NCI-H1694 treated with DMSO at 0.1 percent for 48 hours (cell line): Measurements from ENCODE around the gene CFAP46.
A peak's percentile ranks its signal among the peaks of the same experiment; 100 is the strongest.
"Not testable (repeated sequence)": the region's sequence is repeated elsewhere in the genome, so short reads cannot be mapped to it uniquely, and the experiment has no call there.

ENCODE experiments used
- DNase-seq: peaks from one replicate; lab custom pipeline; 2025; lab: John Stamatoyannopoulos, UW

CFAP46 gene

GRCh38 chr10:132806110-132806509 is 136.3 kb downstream of the CFAP46 start:
- no peak for DNase-seq

GRCh38 chr10:132805599-132805998 is 136.8 kb downstream of the CFAP46 start:
- DNase-seq = no peak

- DNase-seq = no peak
Measured at GRCh38 chr10:132804785-132805426, 137.5 kb downstream of the CFAP46 start.

GRCh38 chr10:132804287-132804686 is 138.1 kb downstream of the CFAP46 start:
- DNase-seq = no peak

- DNase-seq = no peak
Measured at GRCh38 chr10:132803416-132804210, 138.8 kb downstream of the CFAP46 start.

GRCh38 chr10:132802694-132803320 is 139.6 kb downstream of the CFAP46 start:
- no peak for DNase-seq

- DNase-seq = no peak
Measured at GRCh38 chr10:132802048-132802447, 140.3 kb downstream of the CFAP46 start.

GRCh38 chr10:132799865-132800264 is 142.5 kb downstream of the CFAP46 start:
- DNase-seq = no peak

GRCh38 chr10:132798876-132799275 is 143.5 kb downstream of the CFAP46 start:
- DNase-seq = no peak

GRCh38 chr10:132798403-132798802 is 144.0 kb downstream of the CFAP46 start:
- DNase-seq = no peak

GRCh38 chr10:132797986-132798385 is 144.4 kb downstream of the CFAP46 start:
- not testable (repeated sequence) for DNase-seq

- no peak for DNase-seq
Measured at GRCh38 chr10:132796846-132797245, 145.5 kb downstream of the CFAP46 start.

GRCh38 chr10:132793871-132794849 is 148.2 kb downstream of the CFAP46 start:
- peak; percentile 20 for DNase-seq

GRCh38 chr10:132793213-132793612 is 149.2 kb downstream of the CFAP46 start:
- no peak for DNase-seq

GRCh38 chr10:132792796-132793195 is 149.6 kb downstream of the CFAP46 start:
- no peak for DNase-seq

- not testable (repeated sequence) for DNase-seq
Measured at GRCh38 chr10:132792099-132792498, 150.3 kb downstream of the CFAP46 start.

- no peak for DNase-seq
Measured at GRCh38 chr10:132790934-132791829, 151.2 kb downstream of the CFAP46 start.

- no peak for DNase-seq
Measured at GRCh38 chr10:132790470-132790869, 151.9 kb downstream of the CFAP46 start.

GRCh38 chr10:132789659-132790148 is 152.7 kb downstream of the CFAP46 start:
- no peak for DNase-seq

- no peak for DNase-seq
Measured at GRCh38 chr10:132788831-132789219, 153.5 kb downstream of the CFAP46 start.
